GM23338 (cell line): ENCODE measurements around the gene LMBR1. TPM values are rescaled to one million over a fixed set of nuclear protein-coding genes. Genes with fewer than 3 reads are reported as not detected.

Experiments
- ATAC-seq: fragments of 200-7000 bp; cut with Tn5 transposase; 3 replicates; pipeline ENCODE4 v1.9.1; 2020
- DNase-seq: peaks from one replicate; pipeline ENCODE4 v3.0.0-alpha.2; 2015; ENCODE audit warnings: low spot score
- H2AFZ ChIP-seq: fragments of 200-600 bp; sonication (generic); 2 replicates; pipeline ENCODE4 v1.8.0; 2016; ENCODE audit warnings: antibody characterized with exemption, mild to moderate bottlenecking, moderate library complexity
- H3F3A ChIP-seq: fragments of 200-600 bp; sonication (generic); replicated peaks from 2 replicates; pipeline ENCODE4 v1.8.0; 2017; ENCODE audit warnings: antibody characterized with exemption, mixed run types, low read depth
- H3K27ac ChIP-seq: fragments of 200-600 bp; sonication (generic); 2 replicates; pipeline ENCODE4 v1.6.1; 2016; ENCODE audit warnings: low read depth
- H3K27me3 ChIP-seq: fragments of 200-600 bp; sonication (generic); 2 replicates; pipeline ENCODE4 v1.8.0; 2016; ENCODE audit warnings: mild to moderate bottlenecking, mixed run types, moderate library complexity; ENCODE audit not compliant: insufficient read depth
- H3K36me3 ChIP-seq: fragments of 200-600 bp; sonication (generic); 2 replicates; pipeline ENCODE4 v1.8.0; 2016; ENCODE audit warnings: mild to moderate bottlenecking; ENCODE audit not compliant: insufficient read depth
- H3K4me1 ChIP-seq: fragments of 200-600 bp; sonication (generic); 2 replicates; pipeline ENCODE4 v1.8.0; 2016; ENCODE audit warnings: mild to moderate bottlenecking, moderate library complexity; ENCODE audit not compliant: insufficient read depth
- H3K4me2 ChIP-seq: fragments of 200-600 bp; sonication (generic); 2 replicates; pipeline ENCODE4 v1.7.1; 2017; ENCODE audit warnings: mixed run types
- H3K4me3 ChIP-seq: fragments of 200-600 bp; sonication (generic); 2 replicates; pipeline ENCODE4 v1.6.1; 2016; ENCODE audit warnings: mixed run types
- H3K79me2 ChIP-seq: fragments of 200-600 bp; sonication (generic); replicated peaks from 2 replicates; pipeline ENCODE4 v1.8.0; 2017; ENCODE audit warnings: mild to moderate bottlenecking; ENCODE audit not compliant: insufficient read depth
- H3K9me2 ChIP-seq: fragments of 200-600 bp; sonication (generic); 2 replicates; pipeline ENCODE4 v1.8.0; 2017; ENCODE audit not compliant: insufficient read depth
- H4K20me1 ChIP-seq: fragments of 200-600 bp; sonication (generic); replicated peaks from 2 replicates; pipeline ENCODE4 v1.8.0; 2017; ENCODE audit warnings: mild to moderate bottlenecking; ENCODE audit not compliant: insufficient read depth
- H3K27ac Mint-ChIP-seq: 2 replicates; pipeline ENCODE4 v1.8.0; 2020; ENCODE audit warnings: inconsistent platforms, mild to moderate bottlenecking, moderate library complexity, mixed read lengths
- H3K27me3 Mint-ChIP-seq: 3 replicates; pipeline ENCODE4 v1.8.0; 2022; ENCODE audit warnings: low read depth, mild to moderate bottlenecking, moderate library complexity, mixed read lengths, inconsistent platforms; ENCODE audit not compliant: insufficient read depth, poor library complexity
- H3K36me3 Mint-ChIP-seq: 3 replicates; pipeline ENCODE4 v1.8.0; 2021; ENCODE audit warnings: low read depth, mild to moderate bottlenecking, inconsistent platforms, moderate library complexity, mixed read lengths
- H3K4me1 Mint-ChIP-seq: 3 replicates; pipeline ENCODE4 v1.8.0; 2020; ENCODE audit warnings: mild to moderate bottlenecking, inconsistent platforms, mixed read lengths
- H3K4me3 Mint-ChIP-seq: 3 replicates; pipeline ENCODE4 v1.8.0; 2021; ENCODE audit warnings: moderate library complexity, mild to moderate bottlenecking, inconsistent platforms, mixed read lengths
- H3K9me3 Mint-ChIP-seq: 3 replicates; pipeline ENCODE4 v1.8.0; 2020; ENCODE audit warnings: moderate library complexity, mild to moderate bottlenecking, inconsistent platforms, mixed read lengths
- CREB1 ChIP-seq: fragments of 250-450 bp; sonication (Bioruptor Pico); IDR thresholded peaks from 2 replicates; pipeline ENCODE4 v1.5.0; 2020; ENCODE audit warnings: low read depth, mild to moderate bottlenecking, moderate library complexity
- EZH2 ChIP-seq: fragments of 200-600 bp; sonication (generic); IDR thresholded peaks from one replicate; pipeline ENCODE4 v1.8.0; 2017; ENCODE audit warnings: antibody characterized with exemption, mild to moderate bottlenecking, low read depth; ENCODE audit not compliant: unreplicated experiment
- EZH2phosphoT487 ChIP-seq: fragments of 200-600 bp; sonication (generic); IDR thresholded peaks from one replicate; pipeline ENCODE4 v1.8.1; 2018; ENCODE audit warnings: antibody characterized with exemption; ENCODE audit not compliant: unreplicated experiment
- JUNB ChIP-seq: IDR thresholded peaks from one replicate; pipeline ENCODE4 v1.6.1; 2016; ENCODE audit warnings: antibody characterized with exemption; ENCODE audit not compliant: unreplicated experiment
- POLR2AphosphoS5 ChIP-seq: IDR thresholded peaks from 2 replicates; pipeline ENCODE4 v1.6.1; 2016; ENCODE audit warnings: antibody characterized with exemption, low read depth
- ZNF114 ChIP-seq: fragments of 250-450 bp; sonication (Bioruptor Pico); IDR thresholded peaks from 2 replicates; pipeline ENCODE4 v1.5.0; 2020; ENCODE audit warnings: mild to moderate bottlenecking, moderate library complexity
- polyA plus RNA-seq: library from polyadenylated mRNA; unstranded; fragments of >200 nt; fragmentation: Nextera tagmentation; extraction: Ambion mirVana; gene quantifications from 2 replicates; pipeline ENCODE4 v1.2.1, GENCODE V29; 2016
- total RNA-seq: library from RNA; depleted of rRNA; stranded (reverse); fragments of >200 nt; shearing (Covaris generic); gene quantifications from 2 replicates; pipeline ENCODE4 v1.2.3, GENCODE V29; 2014
- TF ChIP-seq, protein P1 (sequence below): IDR thresholded peaks from 2 replicates; pipeline ENCODE4 v1.6.1; 2016; ENCODE audit warnings: antibody characterized with exemption
- TF ChIP-seq, protein P2 (sequence below): IDR thresholded peaks from one replicate; pipeline ENCODE4 v1.6.1; 2018; ENCODE audit warnings: antibody characterized with exemption; ENCODE audit not compliant: unreplicated experiment
- TF ChIP-seq, protein P3 (sequence below): fragments of 250-450 bp; sonication (Bioruptor Pico); IDR thresholded peaks from 2 replicates; pipeline ENCODE4 v1.5.0; 2020; ENCODE audit warnings: mild to moderate bottlenecking, moderate library complexity

The LMBR1 gene
- total and polyA plus RNA-seq, 2 experiments from 2014 or later: 21.8 to 90.1 TPM

DNA sequence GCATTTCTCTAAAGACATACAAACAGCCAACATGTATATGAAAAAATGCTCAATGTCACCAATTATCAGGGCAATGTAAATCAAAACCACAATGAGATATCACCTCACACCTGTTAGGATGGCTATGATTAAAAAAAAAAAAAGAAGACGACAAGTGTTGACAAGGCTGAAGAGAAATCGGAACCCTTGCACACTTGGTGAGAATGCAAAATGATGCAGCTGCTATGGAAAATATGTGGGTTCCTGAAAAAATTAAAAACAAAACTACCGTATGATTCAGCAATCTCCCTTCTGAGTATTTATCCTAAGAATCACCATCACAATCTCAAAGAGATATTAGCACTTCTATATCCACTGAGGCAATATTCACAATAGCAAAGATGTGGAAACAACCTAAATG lies 11.3 kb downstream of the LMBR1 start:
- no peak for DNase-seq
- peaks cover 4% of the 10 kb centered on the region for H3K27me3 Mint-ChIP-seq
- Histone ChIP-seq H3K27ac (no peak overlapping the region), H3F3A (no peaks in the 10 kb centered on the region), H3K27me3 (no peaks in the 10 kb centered on the region), H3K36me3 (no peaks in the 10 kb centered on the region), H4K20me1 (peaks cover 30% of the 10 kb centered on the region), H2AFZ (no peak overlapping the region), H3K4me2 (no peak overlapping the region), H3K4me3 (no peak overlapping the region), H3K9me2 (no peaks in the 10 kb centered on the region), H3K4me1 (no peaks in the 10 kb centered on the region), H3K79me2 (peaks cover 100% of the 10 kb centered on the region)
- ATAC-seq: no peak
- H3K9me3 Mint-ChIP-seq: peaks cover 30% of the 10 kb centered on the region
- H3K4me1 Mint-ChIP-seq: 0 out of 3 replicates have a peak, but pooled peaks cover under 1% of the 10 kb centered on the region
- H3K4me3 Mint-ChIP-seq: no peak overlapping the region
- TF ChIP-seq, protein P1, sequence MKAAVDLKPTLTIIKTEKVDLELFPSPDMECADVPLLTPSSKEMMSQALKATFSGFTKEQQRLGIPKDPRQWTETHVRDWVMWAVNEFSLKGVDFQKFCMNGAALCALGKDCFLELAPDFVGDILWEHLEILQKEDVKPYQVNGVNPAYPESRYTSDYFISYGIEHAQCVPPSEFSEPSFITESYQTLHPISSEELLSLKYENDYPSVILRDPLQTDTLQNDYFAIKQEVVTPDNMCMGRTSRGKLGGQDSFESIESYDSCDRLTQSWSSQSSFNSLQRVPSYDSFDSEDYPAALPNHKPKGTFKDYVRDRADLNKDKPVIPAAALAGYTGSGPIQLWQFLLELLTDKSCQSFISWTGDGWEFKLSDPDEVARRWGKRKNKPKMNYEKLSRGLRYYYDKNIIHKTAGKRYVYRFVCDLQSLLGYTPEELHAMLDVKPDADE: no peak
- TF ChIP-seq CREB1: no peak
- no peak for TF ChIP-seq POLR2AphosphoS5
- no peak for TF ChIP-seq JUNB
- no peak for TF ChIP-seq ZNF114
- no peak for TF ChIP-seq EZH2phosphoT487
- H3K27ac Mint-ChIP-seq: no peak overlapping the region
- H3K36me3 Mint-ChIP-seq: peaks cover 69% of the 10 kb centered on the region

DNA sequence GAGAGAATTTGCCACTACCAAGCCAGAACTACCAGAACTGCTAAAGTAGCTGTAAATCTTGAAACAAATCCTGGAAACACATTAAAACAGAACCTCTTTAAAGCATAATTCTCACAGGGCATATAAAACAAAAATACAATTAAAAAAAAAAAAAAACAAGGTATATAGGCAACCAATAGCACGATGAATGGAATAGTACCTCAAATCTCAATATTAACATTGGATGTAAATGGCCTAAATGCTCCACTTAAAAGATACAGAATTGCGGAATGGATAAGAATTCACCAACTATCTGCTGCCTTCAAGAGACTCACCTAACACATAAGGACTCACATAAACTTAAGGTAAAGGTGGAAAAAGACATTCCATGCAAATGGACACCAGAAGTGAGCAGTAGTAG lies 17.2 kb downstream of the LMBR1 start:
- Histone ChIP-seq H3K9me2 (no peaks in the 10 kb centered on the region), H3K4me1 (no peaks in the 10 kb centered on the region), H3K4me3 (no peak overlapping the region), H4K20me1 (peaks cover 25% of the 10 kb centered on the region), H3K79me2 (peaks cover 86% of the 10 kb centered on the region), H2AFZ (no peak overlapping the region), H3K36me3 (no peaks in the 10 kb centered on the region), H3F3A (no peaks in the 10 kb centered on the region), H3K27ac (no peak overlapping the region), H3K4me2 (no peak overlapping the region), H3K27me3 (no peaks in the 10 kb centered on the region)
- peaks cover 54% of the 10 kb centered on the region for H3K9me3 Mint-ChIP-seq
- H3K27ac Mint-ChIP-seq: no peak overlapping the region
- no peak for DNase-seq
- ATAC-seq: no peak
- H3K4me1 Mint-ChIP-seq: peaks cover 7% of the 10 kb centered on the region; the same call in 2 of the 3 replicates
- H3K27me3 Mint-ChIP-seq: peaks cover 2% of the 10 kb centered on the region
- TF ChIP-seq, protein P2, sequence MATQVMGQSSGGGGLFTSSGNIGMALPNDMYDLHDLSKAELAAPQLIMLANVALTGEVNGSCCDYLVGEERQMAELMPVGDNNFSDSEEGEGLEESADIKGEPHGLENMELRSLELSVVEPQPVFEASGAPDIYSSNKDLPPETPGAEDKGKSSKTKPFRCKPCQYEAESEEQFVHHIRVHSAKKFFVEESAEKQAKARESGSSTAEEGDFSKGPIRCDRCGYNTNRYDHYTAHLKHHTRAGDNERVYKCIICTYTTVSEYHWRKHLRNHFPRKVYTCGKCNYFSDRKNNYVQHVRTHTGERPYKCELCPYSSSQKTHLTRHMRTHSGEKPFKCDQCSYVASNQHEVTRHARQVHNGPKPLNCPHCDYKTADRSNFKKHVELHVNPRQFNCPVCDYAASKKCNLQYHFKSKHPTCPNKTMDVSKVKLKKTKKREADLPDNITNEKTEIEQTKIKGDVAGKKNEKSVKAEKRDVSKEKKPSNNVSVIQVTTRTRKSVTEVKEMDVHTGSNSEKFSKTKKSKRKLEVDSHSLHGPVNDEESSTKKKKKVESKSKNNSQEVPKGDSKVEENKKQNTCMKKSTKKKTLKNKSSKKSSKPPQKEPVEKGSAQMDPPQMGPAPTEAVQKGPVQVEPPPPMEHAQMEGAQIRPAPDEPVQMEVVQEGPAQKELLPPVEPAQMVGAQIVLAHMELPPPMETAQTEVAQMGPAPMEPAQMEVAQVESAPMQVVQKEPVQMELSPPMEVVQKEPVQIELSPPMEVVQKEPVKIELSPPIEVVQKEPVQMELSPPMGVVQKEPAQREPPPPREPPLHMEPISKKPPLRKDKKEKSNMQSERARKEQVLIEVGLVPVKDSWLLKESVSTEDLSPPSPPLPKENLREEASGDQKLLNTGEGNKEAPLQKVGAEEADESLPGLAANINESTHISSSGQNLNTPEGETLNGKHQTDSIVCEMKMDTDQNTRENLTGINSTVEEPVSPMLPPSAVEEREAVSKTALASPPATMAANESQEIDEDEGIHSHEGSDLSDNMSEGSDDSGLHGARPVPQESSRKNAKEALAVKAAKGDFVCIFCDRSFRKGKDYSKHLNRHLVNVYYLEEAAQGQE: no peak
- no peak for TF ChIP-seq EZH2
- TF ChIP-seq, protein P3, sequence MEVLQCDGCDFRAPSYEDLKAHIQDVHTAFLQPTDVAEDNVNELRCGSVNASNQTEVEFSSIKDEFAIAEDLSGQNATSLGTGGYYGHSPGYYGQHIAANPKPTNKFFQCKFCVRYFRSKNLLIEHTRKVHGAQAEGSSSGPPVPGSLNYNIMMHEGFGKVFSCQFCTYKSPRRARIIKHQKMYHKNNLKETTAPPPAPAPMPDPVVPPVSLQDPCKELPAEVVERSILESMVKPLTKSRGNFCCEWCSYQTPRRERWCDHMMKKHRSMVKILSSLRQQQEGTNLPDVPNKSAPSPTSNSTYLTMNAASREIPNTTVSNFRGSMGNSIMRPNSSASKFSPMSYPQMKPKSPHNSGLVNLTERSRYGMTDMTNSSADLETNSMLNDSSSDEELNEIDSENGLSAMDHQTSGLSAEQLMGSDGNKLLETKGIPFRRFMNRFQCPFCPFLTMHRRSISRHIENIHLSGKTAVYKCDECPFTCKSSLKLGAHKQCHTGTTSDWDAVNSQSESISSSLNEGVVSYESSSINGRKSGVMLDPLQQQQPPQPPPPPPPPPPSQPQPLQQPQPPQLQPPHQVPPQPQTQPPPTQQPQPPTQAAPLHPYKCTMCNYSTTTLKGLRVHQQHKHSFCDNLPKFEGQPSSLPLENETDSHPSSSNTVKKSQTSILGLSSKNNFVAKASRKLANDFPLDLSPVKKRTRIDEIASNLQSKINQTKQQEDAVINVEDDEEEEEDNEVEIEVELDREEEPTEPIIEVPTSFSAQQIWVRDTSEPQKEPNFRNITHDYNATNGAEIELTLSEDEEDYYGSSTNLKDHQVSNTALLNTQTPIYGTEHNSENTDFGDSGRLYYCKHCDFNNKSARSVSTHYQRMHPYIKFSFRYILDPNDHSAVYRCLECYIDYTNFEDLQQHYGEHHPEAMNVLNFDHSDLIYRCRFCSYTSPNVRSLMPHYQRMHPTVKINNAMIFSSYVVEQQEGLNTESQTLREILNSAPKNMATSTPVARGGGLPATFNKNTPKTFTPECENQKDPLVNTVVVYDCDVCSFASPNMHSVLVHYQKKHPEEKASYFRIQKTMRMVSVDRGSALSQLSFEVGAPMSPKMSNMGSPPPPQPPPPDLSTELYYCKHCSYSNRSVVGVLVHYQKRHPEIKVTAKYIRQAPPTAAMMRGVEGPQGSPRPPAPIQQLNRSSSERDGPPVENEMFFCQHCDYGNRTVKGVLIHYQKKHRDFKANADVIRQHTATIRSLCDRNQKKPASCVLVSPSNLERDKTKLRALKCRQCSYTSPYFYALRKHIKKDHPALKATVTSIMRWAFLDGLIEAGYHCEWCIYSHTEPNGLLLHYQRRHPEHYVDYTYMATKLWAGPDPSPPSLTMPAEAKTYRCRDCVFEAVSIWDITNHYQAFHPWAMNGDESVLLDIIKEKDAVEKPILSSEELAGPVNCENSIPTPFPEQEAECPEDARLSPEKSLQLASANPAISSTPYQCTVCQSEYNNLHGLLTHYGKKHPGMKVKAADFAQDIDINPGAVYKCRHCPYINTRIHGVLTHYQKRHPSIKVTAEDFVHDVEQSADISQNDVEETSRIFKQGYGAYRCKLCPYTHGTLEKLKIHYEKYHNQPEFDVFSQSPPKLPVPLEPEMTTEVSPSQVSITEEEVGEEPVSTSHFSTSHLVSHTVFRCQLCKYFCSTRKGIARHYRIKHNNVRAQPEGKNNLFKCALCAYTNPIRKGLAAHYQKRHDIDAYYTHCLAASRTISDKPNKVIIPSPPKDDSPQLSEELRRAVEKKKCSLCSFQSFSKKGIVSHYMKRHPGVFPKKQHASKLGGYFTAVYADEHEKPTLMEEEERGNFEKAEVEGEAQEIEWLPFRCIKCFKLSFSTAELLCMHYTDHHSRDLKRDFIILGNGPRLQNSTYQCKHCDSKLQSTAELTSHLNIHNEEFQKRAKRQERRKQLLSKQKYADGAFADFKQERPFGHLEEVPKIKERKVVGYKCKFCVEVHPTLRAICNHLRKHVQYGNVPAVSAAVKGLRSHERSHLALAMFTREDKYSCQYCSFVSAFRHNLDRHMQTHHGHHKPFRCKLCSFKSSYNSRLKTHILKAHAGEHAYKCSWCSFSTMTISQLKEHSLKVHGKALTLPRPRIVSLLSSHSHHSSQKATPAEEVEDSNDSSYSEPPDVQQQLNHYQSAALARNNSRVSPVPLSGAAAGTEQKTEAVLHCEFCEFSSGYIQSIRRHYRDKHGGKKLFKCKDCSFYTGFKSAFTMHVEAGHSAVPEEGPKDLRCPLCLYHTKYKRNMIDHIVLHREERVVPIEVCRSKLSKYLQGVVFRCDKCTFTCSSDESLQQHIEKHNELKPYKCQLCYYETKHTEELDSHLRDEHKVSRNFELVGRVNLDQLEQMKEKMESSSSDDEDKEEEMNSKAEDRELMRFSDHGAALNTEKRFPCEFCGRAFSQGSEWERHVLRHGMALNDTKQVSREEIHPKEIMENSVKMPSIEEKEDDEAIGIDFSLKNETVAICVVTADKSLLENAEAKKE: no peak
- peaks cover 73% of the 10 kb centered on the region for H3K36me3 Mint-ChIP-seq
- H3K4me3 Mint-ChIP-seq: no peak overlapping the region
